PC-3 (cell line): ENCODE measurements around the gene SLC25A6.

ENCODE experiments used
- EZH2 ChIP-seq: fragments of 300-600 bp; sonication (generic); IDR thresholded peaks from one replicate; pipeline ENCODE4 v1.6.1; 2017; ENCODE audit warnings: antibody characterized with exemption, mild to moderate bottlenecking, low read length; ENCODE audit not compliant: unreplicated experiment
- TF ChIP-seq, protein P1 (sequence below): fragments of 300-600 bp; sonication (generic); conservative IDR thresholded peaks from 2 replicates; pipeline ENCODE4 v1.5.1; 2017; ENCODE audit warnings: antibody characterized with exemption, low read depth, mild to moderate bottlenecking, low read length

DNA sequence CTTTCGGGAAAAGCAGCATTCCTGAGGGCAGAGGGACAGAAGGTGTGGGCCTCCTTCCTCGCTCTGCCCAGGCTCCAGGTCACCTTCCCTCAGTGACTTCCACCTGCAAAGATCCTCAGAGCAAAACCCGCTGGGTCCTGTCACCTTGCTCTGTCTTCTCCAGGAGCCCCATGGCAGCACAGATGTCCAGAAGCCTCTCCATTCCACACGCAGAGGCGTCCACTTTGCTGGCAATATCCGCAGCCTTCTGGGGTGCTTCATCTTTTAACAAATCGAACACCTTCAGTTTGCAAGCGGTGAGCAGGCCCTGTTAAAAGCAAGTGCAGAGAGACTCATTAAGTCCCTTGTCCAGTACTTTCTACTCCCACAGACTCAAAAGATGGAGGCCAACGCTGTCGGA lies 33.5 kb upstream of the SLC25A6 start:
- TF ChIP-seq, protein P1, sequence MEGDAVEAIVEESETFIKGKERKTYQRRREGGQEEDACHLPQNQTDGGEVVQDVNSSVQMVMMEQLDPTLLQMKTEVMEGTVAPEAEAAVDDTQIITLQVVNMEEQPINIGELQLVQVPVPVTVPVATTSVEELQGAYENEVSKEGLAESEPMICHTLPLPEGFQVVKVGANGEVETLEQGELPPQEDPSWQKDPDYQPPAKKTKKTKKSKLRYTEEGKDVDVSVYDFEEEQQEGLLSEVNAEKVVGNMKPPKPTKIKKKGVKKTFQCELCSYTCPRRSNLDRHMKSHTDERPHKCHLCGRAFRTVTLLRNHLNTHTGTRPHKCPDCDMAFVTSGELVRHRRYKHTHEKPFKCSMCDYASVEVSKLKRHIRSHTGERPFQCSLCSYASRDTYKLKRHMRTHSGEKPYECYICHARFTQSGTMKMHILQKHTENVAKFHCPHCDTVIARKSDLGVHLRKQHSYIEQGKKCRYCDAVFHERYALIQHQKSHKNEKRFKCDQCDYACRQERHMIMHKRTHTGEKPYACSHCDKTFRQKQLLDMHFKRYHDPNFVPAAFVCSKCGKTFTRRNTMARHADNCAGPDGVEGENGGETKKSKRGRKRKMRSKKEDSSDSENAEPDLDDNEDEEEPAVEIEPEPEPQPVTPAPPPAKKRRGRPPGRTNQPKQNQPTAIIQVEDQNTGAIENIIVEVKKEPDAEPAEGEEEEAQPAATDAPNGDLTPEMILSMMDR = no peak
- no peak for TF ChIP-seq EZH2
